ENCODE data around the gene SEMA3F.

DNA sequence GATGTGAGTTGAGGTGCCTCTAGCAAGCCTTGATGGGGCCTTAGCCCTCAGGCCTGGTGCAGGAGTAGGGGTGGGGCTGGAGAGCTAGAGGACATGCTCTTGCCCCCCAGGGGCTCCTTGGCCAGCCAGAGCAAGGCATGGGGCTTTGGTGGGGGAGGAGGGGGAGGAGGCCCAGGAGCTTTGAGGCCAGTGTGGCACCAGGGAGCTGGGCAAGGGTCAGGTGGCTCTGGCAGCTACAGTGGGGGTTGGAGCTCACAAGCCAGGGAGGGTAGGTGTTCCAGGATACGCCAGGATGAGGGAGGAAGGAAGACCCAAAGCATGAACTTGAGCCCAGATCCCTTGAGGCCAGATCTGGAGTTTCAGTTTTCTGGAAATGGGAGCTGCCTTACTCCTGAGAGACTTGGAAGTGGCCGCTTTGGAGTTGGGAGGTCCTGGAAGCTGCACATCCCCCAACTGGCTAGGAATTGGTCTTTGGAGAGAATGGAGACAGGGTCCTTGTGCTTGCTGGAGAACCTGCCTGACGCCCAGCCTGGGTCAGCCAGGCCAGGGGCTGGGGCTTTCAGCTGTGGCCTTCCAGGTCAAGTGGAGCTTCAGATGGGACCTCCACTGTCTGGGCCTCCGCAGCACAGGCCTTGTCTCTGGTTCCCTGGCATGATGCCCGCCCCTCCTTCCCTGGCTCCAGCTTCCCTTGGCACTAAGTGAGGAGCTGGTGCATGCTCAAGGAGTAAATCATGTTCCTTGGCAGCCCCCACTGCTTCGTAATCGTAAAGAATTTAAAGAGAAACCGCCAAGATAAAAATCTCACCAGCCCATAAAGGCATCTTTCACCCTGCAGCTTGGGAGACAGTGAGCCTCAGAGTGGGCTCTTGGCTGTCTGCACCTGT, 8.7 kb downstream of the SEMA3F start:
- TF ChIP-seq, protein P1, sequence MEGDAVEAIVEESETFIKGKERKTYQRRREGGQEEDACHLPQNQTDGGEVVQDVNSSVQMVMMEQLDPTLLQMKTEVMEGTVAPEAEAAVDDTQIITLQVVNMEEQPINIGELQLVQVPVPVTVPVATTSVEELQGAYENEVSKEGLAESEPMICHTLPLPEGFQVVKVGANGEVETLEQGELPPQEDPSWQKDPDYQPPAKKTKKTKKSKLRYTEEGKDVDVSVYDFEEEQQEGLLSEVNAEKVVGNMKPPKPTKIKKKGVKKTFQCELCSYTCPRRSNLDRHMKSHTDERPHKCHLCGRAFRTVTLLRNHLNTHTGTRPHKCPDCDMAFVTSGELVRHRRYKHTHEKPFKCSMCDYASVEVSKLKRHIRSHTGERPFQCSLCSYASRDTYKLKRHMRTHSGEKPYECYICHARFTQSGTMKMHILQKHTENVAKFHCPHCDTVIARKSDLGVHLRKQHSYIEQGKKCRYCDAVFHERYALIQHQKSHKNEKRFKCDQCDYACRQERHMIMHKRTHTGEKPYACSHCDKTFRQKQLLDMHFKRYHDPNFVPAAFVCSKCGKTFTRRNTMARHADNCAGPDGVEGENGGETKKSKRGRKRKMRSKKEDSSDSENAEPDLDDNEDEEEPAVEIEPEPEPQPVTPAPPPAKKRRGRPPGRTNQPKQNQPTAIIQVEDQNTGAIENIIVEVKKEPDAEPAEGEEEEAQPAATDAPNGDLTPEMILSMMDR (IDR thresholded peaks at IDR 0.05; ENCODE audit: insufficient read depth, low read length): no peak
- no peak for TF ChIP-seq GABPA (IDR thresholded peaks at IDR 0.05; ENCODE audit: low read depth)
- TF ChIP-seq POLR2AphosphoS5 (IDR thresholded peaks at IDR 0.05; ENCODE audit: low read depth): no peak
